Measurements from ENCODE around the gene KMT2E.

DNA sequence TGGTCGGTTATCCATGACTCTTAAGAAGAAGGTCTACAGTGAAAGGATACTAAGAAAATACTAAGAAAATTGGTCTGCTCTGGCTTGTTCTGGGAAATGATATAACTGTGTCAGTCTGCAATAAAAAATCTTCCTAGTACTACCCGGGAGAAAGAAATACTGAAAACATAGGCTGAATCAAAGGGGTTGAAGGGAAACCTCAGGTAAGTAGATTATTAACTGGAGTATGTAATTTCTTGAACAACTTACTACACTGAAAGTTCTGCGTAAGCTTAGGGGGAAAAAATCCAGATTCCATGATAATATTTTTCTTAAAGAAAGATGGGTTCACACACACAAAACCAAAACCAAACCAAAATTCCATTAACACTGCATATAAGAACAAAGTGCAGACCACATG lies 143.3 kb downstream of the KMT2E start:
- TF ChIP-seq, protein P1, sequence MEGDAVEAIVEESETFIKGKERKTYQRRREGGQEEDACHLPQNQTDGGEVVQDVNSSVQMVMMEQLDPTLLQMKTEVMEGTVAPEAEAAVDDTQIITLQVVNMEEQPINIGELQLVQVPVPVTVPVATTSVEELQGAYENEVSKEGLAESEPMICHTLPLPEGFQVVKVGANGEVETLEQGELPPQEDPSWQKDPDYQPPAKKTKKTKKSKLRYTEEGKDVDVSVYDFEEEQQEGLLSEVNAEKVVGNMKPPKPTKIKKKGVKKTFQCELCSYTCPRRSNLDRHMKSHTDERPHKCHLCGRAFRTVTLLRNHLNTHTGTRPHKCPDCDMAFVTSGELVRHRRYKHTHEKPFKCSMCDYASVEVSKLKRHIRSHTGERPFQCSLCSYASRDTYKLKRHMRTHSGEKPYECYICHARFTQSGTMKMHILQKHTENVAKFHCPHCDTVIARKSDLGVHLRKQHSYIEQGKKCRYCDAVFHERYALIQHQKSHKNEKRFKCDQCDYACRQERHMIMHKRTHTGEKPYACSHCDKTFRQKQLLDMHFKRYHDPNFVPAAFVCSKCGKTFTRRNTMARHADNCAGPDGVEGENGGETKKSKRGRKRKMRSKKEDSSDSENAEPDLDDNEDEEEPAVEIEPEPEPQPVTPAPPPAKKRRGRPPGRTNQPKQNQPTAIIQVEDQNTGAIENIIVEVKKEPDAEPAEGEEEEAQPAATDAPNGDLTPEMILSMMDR (IDR thresholded peaks at IDR 0.05) = no peak
- TF ChIP-seq POLR2AphosphoS5 (IDR thresholded peaks at IDR 0.05) (no peak), POLR2A (IDR thresholded peaks at IDR 0.05) (no peak), EP300 (IDR thresholded peaks at IDR 0.05) (no peak)
